Type B pancreatic cell (in vitro differentiated cells): ENCODE measurements around the gene THAP6. TPM values are rescaled to one million over a fixed set of nuclear protein-coding genes. Genes with fewer than 3 reads are reported as not detected.
"Not testable (repeated sequence)": the region's sequence is repeated elsewhere in the genome, so short reads cannot be mapped to it uniquely, and the experiment has no call there.

Experiments used
- DNase-seq: peaks from one replicate; pipeline ENCODE4 v3.0.0; 2021; ENCODE audit warnings: mixed read lengths; ENCODE audit not compliant: unreplicated experiment; ENCODE audit errors: extremely low spot score
- H3K27ac Mint-ChIP-seq: 2 replicates; pipeline ENCODE4 v1.8.0; 2021; ENCODE audit warnings: mild to moderate bottlenecking, mixed read lengths
- H3K27me3 Mint-ChIP-seq: 2 replicates; pipeline ENCODE4 v1.8.0; 2021; ENCODE audit warnings: mixed read lengths
- H3K36me3 Mint-ChIP-seq: 2 replicates; pipeline ENCODE4 v1.8.0; 2021; ENCODE audit warnings: mixed read lengths
- H3K4me1 Mint-ChIP-seq: one replicate; pipeline ENCODE4 v1.8.0; 2021; ENCODE audit warnings: mixed read lengths; ENCODE audit not compliant: unreplicated experiment
- H3K4me3 Mint-ChIP-seq: 2 replicates; pipeline ENCODE4 v1.8.0; 2021; ENCODE audit warnings: mild to moderate bottlenecking, mixed read lengths
- H3K9me3 Mint-ChIP-seq: 2 replicates; pipeline ENCODE4 v1.8.0; 2021; ENCODE audit warnings: mixed read lengths
- CTCF ChIP-seq: fragments of 200-600 bp; sonication (generic); conservative IDR thresholded peaks from 2 replicates; pipeline ENCODE4 v1.5.0; 2021; ENCODE audit warnings: antibody characterized with exemption, mild to moderate bottlenecking
- total RNA-seq: library from RNA; stranded (reverse); gene quantifications from 2 replicates; pipeline ENCODE4 v1.2.1, GENCODE V29; 2021; ENCODE audit warnings: low replicate concordance

The THAP6 gene
- total RNA-seq, 1 donor from 2014 or later, result 19.1 TPM

- H3K4me3 Mint-ChIP-seq, result no peak overlapping the region
- H3K27ac Mint-ChIP-seq, result no peak overlapping the region
- no peak for DNase-seq
- H3K27me3 Mint-ChIP-seq, result no peaks in the 10 kb centered on the region
- H3K4me1 Mint-ChIP-seq, result no peaks in the 10 kb centered on the region
- H3K9me3 Mint-ChIP-seq, result peaks cover 10% of the 10 kb centered on the region
- H3K36me3 Mint-ChIP-seq, result peaks cover 48% of the 10 kb centered on the region
- TF ChIP-seq CTCF, result no peak
Observed at GRCh38 chr4:75527482-75527881, 13.2 kb downstream of the THAP6 start.

DNA sequence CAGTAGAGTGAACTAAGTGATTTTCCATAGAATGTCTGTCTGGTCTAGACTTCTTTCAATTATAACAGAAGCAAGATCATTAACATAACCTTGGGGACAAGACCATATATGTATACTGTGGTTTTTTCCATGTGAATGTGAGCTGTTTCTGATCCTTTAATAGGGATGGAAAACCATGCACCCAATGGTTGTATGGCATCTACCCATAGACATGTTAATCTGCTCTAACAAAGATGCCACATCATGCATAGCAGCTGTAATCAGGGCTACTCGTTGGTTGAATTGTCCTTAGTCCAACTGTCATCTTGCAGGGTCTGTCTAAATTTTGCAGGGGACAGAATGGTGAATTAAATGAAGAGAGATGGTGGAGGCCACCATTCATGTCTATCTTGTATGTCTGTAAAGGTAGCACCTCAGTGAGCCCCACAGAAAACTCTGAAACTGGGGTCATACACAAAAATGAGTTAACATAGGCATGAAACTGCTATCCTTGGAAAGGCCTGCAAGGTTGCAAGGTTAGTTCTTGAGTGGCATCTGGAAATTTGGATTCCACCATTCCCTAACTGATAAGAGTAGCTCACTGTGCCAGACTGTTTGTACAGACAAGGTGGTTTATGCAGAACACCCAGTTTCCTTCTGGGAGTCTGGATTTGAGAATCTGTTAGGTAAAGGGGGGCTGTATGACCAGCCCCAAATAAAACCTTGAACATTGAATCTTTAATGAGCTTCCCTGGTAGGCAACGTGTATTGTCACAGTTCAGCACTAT, 16.5 kb downstream of the THAP6 start:
- H3K4me3 Mint-ChIP-seq, result no peak overlapping the region

DNA sequence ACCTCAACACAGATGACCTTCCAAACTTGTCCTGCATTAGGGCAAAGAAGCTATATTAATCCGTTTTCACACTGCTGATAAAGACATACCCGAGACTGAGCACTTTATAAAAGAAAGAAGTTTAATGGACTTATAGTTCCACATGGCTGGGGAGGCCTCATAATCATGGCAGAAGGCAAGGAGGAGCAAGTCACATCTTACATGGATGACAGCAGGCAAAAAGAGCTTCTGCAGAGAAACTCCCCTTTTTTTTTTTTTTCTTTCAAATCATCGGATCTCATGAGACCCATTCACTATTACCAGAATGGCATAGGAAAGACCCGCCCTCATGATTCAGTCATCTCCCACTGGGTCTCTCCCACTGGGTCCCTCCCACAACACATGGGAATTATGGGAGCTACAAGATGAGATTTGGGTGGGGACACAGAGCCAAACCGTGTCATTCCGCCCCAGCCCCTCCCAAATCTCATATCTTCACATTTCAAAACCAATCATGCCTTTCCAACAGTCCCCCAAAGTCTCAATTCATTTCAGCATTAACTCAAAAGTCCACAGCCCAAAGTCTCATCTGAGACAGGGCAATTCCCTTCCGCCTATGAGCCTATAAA, 17.4 kb downstream of the THAP6 start:
- H3K9me3 Mint-ChIP-seq, result peaks cover 14% of the 10 kb centered on the region
- not testable (repeated sequence) for H3K4me3 Mint-ChIP-seq, DNase-seq, H3K27ac Mint-ChIP-seq, H3K27me3 Mint-ChIP-seq, H3K4me1 Mint-ChIP-seq
- H3K36me3 Mint-ChIP-seq, result peaks cover 41% of the 10 kb centered on the region

More for the DNA sequence above, 16.5 kb downstream of the THAP6 start:
- H3K4me1 Mint-ChIP-seq, result no peaks in the 10 kb centered on the region
- H3K9me3 Mint-ChIP-seq, result peaks cover 14% of the 10 kb centered on the region
- DNase-seq, result no peak
- H3K36me3 Mint-ChIP-seq, result peaks cover 47% of the 10 kb centered on the region
- no peak for TF ChIP-seq CTCF
- H3K27me3 Mint-ChIP-seq, result no peaks in the 10 kb centered on the region
- H3K27ac Mint-ChIP-seq, result no peak overlapping the region

- H3K4me1 Mint-ChIP-seq, H3K4me3 Mint-ChIP-seq, DNase-seq, H3K27me3 Mint-ChIP-seq, H3K27ac Mint-ChIP-seq: not testable (repeated sequence)
- Mint-ChIP-seq H3K36me3 (peaks cover 38% of the 10 kb centered on the region), H3K9me3 (peaks cover 14% of the 10 kb centered on the region)
Observed at GRCh38 chr4:75533339-75533887, 19.1 kb downstream of the THAP6 start.

DNA sequence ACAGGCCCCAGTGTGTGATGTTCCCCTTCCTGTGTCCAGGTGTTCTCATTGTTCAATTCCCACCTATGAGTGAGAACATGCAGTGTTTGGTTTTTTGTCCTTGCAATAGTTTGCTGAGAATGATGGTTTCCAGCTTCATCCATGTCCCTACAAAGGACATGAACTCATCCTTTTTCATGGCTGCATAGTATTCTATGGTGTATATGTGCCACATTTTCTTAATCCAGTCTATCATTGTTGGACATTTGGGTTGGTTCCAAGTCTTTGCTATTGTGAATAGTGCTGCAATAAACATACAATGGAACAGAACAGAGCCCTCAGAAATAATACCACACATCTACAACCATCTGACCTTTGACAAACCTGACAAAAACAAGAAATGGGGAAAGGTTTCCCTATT, 19.7 kb downstream of the THAP6 start:
- not testable (repeated sequence) for H3K4me1 Mint-ChIP-seq, H3K27ac Mint-ChIP-seq, H3K4me3 Mint-ChIP-seq, H3K27me3 Mint-ChIP-seq, DNase-seq
- Mint-ChIP-seq H3K9me3 (peaks cover 14% of the 10 kb centered on the region), H3K36me3 (peaks cover 41% of the 10 kb centered on the region)

DNA sequence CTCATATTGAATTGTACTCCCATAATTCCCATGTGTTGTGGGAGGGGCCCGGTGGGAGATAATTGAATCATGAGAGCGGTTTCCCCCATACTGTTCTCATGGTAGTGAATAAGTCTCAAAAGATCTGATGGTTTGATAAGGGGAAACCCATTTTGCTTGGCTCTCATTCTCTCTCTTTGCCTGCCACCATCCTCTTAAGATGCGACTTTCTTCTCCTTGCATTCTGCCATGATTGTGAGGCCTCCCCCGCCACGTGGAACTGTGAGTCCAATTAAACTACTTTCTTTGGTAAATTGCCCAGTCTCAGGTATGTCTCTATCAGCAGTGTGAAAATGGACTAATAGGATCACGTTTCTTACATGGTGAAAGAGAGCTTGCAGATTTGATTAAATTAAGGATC, 23.0 kb downstream of the THAP6 start:
- H3K36me3 Mint-ChIP-seq, result peaks cover 15% of the 10 kb centered on the region
- not testable (repeated sequence) for H3K27me3 Mint-ChIP-seq, H3K9me3 Mint-ChIP-seq

GRCh38 chr4:75542824-75543223, 28.6 kb downstream of the THAP6 start:
- no peak overlapping the region for H3K27ac Mint-ChIP-seq
- H3K27me3 Mint-ChIP-seq, result no peaks in the 10 kb centered on the region
- H3K36me3 Mint-ChIP-seq, result peaks cover 4% of the 10 kb centered on the region
- no peak overlapping the region for H3K4me3 Mint-ChIP-seq
- TF ChIP-seq CTCF, result no peak
- no peaks in the 10 kb centered on the region for H3K9me3 Mint-ChIP-seq
- no peaks in the 10 kb centered on the region for H3K4me1 Mint-ChIP-seq
- no peak for DNase-seq

More for the DNA sequence above, 23.0 kb downstream of the THAP6 start:
- DNase-seq, H3K4me1 Mint-ChIP-seq, H3K4me3 Mint-ChIP-seq, H3K27ac Mint-ChIP-seq: not testable (repeated sequence)

DNA sequence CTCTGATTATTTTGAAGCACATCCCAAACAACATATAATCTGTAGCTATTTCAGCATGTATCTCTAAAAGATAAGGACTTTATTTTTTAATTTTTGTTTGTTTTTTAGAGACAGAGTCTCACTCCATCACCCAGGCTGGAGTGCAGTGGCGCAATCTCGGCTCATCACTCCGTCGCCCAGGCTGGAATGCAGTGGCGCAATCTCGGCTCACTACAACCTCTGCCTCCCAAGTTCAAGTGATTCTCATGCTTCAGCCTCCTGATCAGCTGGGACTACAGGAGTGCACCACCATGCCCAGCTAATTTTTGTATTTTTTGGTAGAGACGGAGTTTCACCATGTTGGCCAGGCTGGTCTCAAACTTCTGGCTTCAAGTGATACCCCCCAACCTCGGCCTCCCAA, 29.9 kb downstream of the THAP6 start:
- not testable (repeated sequence) for H3K36me3 Mint-ChIP-seq, H3K9me3 Mint-ChIP-seq, H3K4me1 Mint-ChIP-seq, DNase-seq, H3K27ac Mint-ChIP-seq, H3K4me3 Mint-ChIP-seq, H3K27me3 Mint-ChIP-seq
